Body of pancreas (tissue), 4 donors: ENCODE results near the gene TEX53. TPM values are rescaled to one million over a fixed set of nuclear protein-coding genes. Genes with fewer than 3 reads are reported as not detected.

Experiments
- ATAC-seq: fragments of 150-250 bp; one replicate; pipeline ENCODE4 v1.9.1; 2016
- DNase-seq, 4 donors: peaks; one replicate each; pipeline ENCODE4 v3.0.0-alpha.2; 2019
- H3K27ac ChIP-seq, 4 donors: fragments of 200-600 bp; sonication (generic); 1 replicate in 3 of 4; 2 replicates in 1 of 4; pipeline versions ENCODE4 v1.5.1 to v1.6.1; 2016 to 2019; ENCODE audit warnings: mild to moderate bottlenecking in 1 of 4, mixed read lengths in 1 of 4, moderate library complexity in 1 of 4
- H3K27me3 ChIP-seq, 2 donors: fragments of 200-600 bp; sonication (generic); one replicate each; pipeline ENCODE4 v1.6.0; 2016; ENCODE audit warnings: mild to moderate bottlenecking in 1 of 2
- H3K36me3 ChIP-seq, 2 donors: fragments of 200-600 bp; sonication (generic); replicated peaks in 1 of 2; 2 replicates each; pipeline ENCODE4 v1.5.1; 2016; ENCODE audit warnings: low read depth in 2 of 2; ENCODE audit not compliant: insufficient read depth in 1 of 2
- H3K4me1 ChIP-seq: fragments of 200-600 bp; sonication (generic); one replicate; pipeline ENCODE4 v1.6.0; 2016
- H3K4me3 ChIP-seq, 2 donors: fragments of 200-600 bp; sonication (generic); 1 replicate in 1 of 2; 2 replicates in 1 of 2; pipeline ENCODE4 v1.5.1; 2016 to 2019
- H3K9me3 ChIP-seq, 3 donors: fragments of 200-600 bp; sonication (generic); 1 replicate in 2 of 3; 2 replicates in 1 of 3; pipeline ENCODE4 v1.5.1; 2016
- POLR2A ChIP-seq, 3 donors: fragments of 450-650 bp; IDR thresholded peaks; one replicate each; pipeline ENCODE4 v1.6.1; 2016; ENCODE audit warnings: antibody characterized with exemption in 3 of 3, mild to moderate bottlenecking in 2 of 3
- WGBS, 2 donors: methylation state at CpG; one replicate each; pipeline ENCODE4 v1.1.5; 2017; 5-methylcytosine and 5-hydroxymethylcytosine counted together
- intact Hi-C: fragments of 100-400 bp; cut with DNase I; formaldehyde crosslinking; loops from one replicate; pipeline ENCODE4 v1.15.1; 2023
- total RNA-seq, 2 donors: library from RNA; depleted of rRNA; stranded (reverse); fragments of >200 nt; gene quantifications; one replicate each; pipeline ENCODE4 v1.1.0, GENCODE V29; 2016
- TF ChIP-seq, protein P1 (sequence below), 7 experiments: fragments of 450-650 bp in 4 of 7; fragments of 200-600 bp in 3 of 7; sonication (generic) in 3 of 7; IDR thresholded peaks; one replicate each; pipeline ENCODE4 v1.5.1; 2016 to 2019; ENCODE audit warnings: antibody characterized with exemption in 7 of 7

TEX53 gene
- total RNA-seq, 2 donors from 2014 or later, result not detected

DNA sequence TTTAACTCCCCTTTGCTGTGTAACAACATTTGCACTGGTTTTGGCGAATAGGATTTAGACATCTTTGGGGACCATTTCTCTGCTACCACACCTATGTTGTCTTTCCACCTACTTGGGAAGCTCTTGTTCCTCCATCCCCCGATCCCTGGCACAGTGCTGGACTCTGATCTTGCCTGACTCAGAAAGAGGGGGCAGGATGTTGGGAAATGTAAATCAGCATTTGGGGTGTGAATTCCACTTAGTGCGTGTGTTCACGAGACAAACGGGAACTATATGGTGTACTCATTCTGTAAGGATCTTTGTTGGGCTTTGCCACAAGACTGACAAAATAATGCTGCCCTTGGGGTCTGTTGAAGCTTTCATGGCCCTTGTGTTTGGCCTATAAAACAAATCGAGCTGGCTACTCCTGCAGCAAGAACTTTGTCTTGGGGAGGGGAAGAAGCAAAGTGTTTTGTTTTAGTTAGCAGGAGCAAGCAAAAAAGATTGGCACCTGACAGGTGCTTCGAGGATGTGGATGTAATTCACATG is 28.0 kb downstream of the TEX53 start:
- 81 to 83% methylated on average over 7 of the region's 7 CpGs for WGBS, 2 donors
- Histone ChIP-seq H3K27me3 (no peaks in the 10 kb centered on the region), H3K4me1 (no peaks in the 10 kb centered on the region), H3K4me3 (no peak overlapping the region), H3K36me3 (peaks cover 0 to 1% of the 10 kb centered on the region in 2 donors), H3K9me3 (no peaks in the 10 kb centered on the region), H3K27ac (no peak overlapping the region)
- ATAC-seq (no peak), DNase-seq (no peak)
- intact Hi-C loops, result no loop called here
- TF ChIP-seq, protein P1, sequence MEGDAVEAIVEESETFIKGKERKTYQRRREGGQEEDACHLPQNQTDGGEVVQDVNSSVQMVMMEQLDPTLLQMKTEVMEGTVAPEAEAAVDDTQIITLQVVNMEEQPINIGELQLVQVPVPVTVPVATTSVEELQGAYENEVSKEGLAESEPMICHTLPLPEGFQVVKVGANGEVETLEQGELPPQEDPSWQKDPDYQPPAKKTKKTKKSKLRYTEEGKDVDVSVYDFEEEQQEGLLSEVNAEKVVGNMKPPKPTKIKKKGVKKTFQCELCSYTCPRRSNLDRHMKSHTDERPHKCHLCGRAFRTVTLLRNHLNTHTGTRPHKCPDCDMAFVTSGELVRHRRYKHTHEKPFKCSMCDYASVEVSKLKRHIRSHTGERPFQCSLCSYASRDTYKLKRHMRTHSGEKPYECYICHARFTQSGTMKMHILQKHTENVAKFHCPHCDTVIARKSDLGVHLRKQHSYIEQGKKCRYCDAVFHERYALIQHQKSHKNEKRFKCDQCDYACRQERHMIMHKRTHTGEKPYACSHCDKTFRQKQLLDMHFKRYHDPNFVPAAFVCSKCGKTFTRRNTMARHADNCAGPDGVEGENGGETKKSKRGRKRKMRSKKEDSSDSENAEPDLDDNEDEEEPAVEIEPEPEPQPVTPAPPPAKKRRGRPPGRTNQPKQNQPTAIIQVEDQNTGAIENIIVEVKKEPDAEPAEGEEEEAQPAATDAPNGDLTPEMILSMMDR (IDR thresholded peaks at IDR 0.05), result no peak
- no peak for TF ChIP-seq POLR2A (IDR thresholded peaks at IDR 0.05)

DNA sequence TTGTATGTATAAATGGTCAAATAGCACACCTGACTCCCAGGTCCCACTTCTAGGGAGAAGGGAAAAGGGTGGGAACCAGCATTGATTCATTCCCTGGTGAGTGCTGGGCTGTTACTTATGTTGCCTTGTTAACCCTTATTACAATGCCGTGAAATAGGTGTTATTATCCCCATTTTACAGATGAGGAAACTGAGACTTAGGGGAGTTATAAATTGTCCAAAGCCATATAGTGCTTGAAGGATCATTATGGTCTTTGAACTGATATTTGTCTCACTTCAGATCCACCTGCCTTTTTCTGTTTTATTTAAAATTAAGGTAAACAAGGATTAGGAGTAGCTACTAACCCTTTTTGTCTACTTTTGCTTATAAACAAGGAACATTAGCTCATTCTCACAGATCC is 30.1 kb downstream of the TEX53 start:
- Histone ChIP-seq H3K4me1 (no peaks in the 10 kb centered on the region), H3K36me3 (peaks cover 0 to under 1% of the 10 kb centered on the region in 2 donors), H3K4me3 (no peak overlapping the region), H3K27me3 (no peaks in the 10 kb centered on the region), H3K9me3 (no peaks in the 10 kb centered on the region), H3K27ac (no peak overlapping the region)
- no peak for TF ChIP-seq POLR2A (IDR thresholded peaks at IDR 0.05)
- TF ChIP-seq, protein P1 (IDR thresholded peaks at IDR 0.05), result no peak
- DNase-seq (no peak), ATAC-seq (no peak)
- WGBS, 2 donors, result 85 to 100% methylated on average over 1 of the region's 1 CpG
- intact Hi-C loops, result no loop called here

DNA sequence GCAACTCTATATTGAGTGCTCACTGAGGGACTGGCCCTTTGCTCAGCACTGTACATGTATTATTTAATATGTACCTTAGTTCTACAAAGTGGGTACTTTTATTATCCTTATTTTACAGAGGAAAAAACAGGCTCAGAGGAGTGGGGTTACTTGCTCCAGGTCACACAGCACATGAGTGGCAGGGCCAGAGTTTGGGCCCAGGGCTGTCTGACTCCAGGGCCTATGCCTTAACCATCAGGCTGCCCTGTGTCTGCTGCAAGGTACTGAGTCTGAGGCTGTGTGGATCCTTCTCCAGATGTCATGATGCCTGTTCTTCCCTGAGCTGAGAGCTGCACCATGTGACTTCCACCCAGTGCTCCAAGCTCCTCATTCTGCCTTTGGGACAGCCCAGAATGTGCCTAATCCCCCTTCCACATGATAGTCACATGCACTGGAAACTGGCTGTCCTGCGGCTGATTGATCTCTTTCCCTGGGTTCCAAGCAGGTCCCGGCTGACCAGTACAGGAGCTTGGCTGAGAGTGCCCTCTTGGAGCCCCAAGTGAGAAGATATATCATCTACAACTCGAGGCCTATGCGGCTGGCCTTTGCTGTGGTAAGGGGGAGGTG is 31.1 kb downstream of the TEX53 start:
- ATAC-seq, result no peak
- H3K36me3 ChIP-seq, result no peaks in the 10 kb centered on the region
- TF ChIP-seq, protein P1 (IDR thresholded peaks at IDR 0.05), result no peak
- TF ChIP-seq POLR2A (IDR thresholded peaks at IDR 0.05), result no peak

DNA sequence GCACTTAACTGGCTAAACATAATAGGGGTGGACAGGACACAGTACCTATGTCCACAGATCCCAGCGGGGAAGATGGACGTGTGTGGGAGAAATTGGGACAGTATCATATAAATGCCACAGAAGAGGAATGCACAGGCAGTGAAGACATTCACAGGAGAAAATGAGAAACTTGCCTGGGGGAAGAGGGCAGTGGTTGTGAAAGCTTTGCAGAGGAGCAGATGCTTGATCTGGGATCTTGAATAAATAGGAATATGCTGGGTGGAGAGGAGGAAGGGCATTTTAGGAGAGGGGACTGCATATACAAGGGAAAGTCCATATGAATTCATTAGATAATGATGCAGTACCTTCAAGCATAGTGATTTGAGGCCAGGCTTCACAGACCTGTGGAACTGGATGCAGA is 32.9 kb downstream of the TEX53 start:
- no peak for DNase-seq
- WGBS, 2 donors, result 97 to 98% methylated on average over 2 of the region's 2 CpGs
- no peaks in the 10 kb centered on the region for H3K9me3 ChIP-seq
- TF ChIP-seq POLR2A (IDR thresholded peaks at IDR 0.05), result no peak
- TF ChIP-seq, protein P1 (IDR thresholded peaks at IDR 0.05), result no peak
- no peak overlapping the region for H3K4me3 ChIP-seq
- no peak overlapping the region for H3K27ac ChIP-seq
- H3K36me3 ChIP-seq, result no peaks in the 10 kb centered on the region
- intact Hi-C loops, result no loop called here
- ATAC-seq, result no peak
- no peaks in the 10 kb centered on the region for H3K4me1 ChIP-seq
- H3K27me3 ChIP-seq, result no peaks in the 10 kb centered on the region

More for the DNA sequence above, 31.1 kb downstream of the TEX53 start:
- intact Hi-C loops, result no loop called here
- Histone ChIP-seq H3K9me3 (no peaks in the 10 kb centered on the region), H3K4me3 (no peak overlapping the region), H3K27ac (no peak overlapping the region), H3K27me3 (no peaks in the 10 kb centered on the region), H3K4me1 (no peaks in the 10 kb centered on the region)
- WGBS, 2 donors, result 71 to 79% methylated on average over 2 to 4 of the region's 4 CpGs
- DNase-seq, result no peak
